ENCODE results near the gene TSPAN11.

- TF ChIP-seq CTCF (IDR thresholded peaks at IDR 0.05; ENCODE audit: poor library complexity) (no peak), EZH2 (IDR thresholded peaks at IDR 0.05; ENCODE audit: borderline replicate concordance) (no peak), EZH2phosphoT487 (IDR thresholded peaks at IDR 0.05; ENCODE audit: low read depth, severe bottlenecking, unreplicated experiment) (no peak)
Measured at GRCh38 chr12:31018106-31018789, 91.7 kb downstream of the TSPAN11 start.

Data from hepatocyte (in vitro differentiated cells).